ENCODE data around the gene CDH12.
"Not testable (repeated sequence)": the region's sequence is repeated elsewhere in the genome, so short reads cannot be mapped to it uniquely, and the experiment has no call there.

The CDH12 gene

DNA sequence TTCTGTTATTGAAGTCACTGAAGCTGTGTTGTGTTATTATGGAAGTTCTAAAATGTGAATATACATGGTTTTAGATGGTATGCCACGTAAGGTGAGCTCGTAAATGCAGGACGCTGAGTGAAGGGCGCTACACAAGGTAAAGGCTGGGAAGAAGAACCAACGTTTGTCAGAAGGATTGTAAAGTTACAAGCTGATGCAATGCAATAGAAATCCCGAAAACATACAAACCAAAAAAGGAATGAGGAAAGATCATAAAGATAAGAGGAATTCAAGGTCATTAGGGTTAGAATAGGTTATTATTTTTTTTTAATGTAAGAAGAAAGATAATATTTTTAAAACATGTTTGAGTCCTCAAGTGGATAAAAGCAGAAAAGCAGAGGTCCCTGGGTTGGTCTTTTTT, 538.6 kb downstream of the CDH12 start:
- DNase-seq (ENCODE audit: low read depth in 3 of 3, low spot score in 1 of 3) = no peak

DNA sequence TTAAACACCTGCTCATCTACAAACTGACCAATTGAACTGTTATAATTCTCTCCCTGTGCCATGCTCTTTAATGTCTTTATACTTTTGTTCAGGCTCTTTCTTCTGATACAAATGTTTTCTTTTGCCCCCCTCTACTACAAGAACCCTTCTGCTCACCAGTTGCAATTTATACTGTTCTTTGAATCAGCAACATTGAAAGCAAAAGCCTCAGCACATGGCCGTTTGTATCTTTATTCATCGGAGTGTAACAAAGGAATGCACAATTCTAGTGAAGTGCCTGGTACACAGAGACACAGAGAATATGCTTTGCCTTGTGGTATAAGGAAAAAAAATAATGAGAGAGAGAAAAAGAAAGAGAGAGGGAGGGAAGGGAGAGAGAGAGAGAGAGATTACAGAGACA, 547.1 kb downstream of the CDH12 start:
- DNase-seq (ENCODE audit: low read depth in 3 of 3, low spot score in 1 of 3) = no peak

DNA sequence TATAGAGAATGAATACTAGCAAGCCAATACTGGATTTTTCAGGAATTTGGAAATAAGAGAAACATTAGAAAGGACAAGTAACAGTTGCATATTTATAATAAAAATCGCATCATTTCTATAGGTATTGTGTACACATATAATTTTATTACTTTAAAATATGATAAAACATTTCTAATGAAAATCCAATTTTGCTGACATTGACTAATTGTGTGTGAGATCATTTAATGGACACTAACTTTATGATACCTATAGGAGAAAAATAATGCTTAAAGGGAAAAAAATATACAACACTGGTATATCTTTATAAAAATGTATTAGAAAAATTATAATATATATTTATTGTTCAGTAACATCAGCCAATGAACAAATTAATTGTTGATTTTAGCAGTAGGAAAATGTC, 557.3 kb downstream of the CDH12 start:
- no peak for DNase-seq (ENCODE audit: low read depth in 3 of 3, low spot score in 1 of 3)

DNA sequence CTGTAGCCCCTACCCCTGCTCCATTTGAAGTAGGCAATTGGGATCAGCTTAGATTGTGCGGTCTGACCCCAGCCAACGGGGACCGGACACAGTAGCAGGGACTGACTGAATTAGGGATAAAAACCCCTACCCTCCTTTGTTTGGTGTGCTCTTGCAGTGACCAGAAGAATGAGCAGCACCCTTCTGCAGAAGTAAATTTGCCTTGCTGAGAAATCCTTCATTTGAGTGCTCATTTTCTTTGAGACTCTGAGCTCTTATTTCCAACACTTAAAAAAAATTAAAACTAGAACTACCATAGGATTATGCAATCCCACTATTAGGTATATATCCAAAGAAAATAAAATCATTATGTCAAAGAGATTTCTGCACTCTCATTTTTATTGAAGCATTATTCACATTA, 560.0 kb downstream of the CDH12 start:
- DNase-seq (ENCODE audit: low read depth in 3 of 3, low spot score in 1 of 3) = no peak

DNA sequence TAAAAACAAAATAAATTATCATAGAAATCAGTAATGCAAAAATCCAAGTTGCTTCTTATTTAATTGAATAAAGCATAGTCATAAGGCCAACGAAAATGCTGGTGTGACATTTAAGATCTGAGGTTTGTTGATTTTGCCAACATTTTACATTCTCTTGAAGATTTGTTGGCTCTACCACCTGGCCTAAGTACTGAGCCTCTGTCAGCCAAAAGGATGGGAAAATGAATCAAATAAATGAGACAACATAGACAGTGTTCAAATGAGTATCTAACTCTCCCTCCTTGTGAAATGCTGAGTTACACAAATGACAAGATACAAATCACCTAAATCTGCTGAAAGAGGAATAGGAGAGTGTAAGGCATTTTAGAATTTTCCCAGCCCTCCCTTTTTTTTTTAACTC, 575.0 kb downstream of the CDH12 start:
- DNase-seq (ENCODE audit: low read depth in 3 of 3, low spot score in 1 of 3) = no peak

DNA sequence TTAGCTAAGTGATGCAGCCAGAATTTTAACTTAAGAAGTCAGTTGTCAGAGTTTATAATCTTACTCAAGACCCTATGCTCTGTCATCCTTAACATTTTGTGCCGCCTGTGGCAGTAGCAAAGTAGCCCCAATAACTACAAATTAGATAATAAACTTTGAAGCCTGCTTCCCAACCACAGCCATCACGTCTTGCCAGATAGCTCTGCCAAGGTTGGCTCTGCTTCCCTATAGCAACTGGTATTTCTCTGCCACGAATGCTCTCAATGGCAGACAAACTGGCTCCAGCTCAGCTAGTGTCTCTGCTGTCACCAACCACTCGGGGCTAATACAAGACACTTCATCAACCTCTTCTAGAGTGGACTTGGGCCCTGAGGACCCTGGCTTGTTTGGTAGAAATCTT, 576.1 kb downstream of the CDH12 start:
- DNase-seq (ENCODE audit: low read depth in 3 of 3, low spot score in 1 of 3) = no peak

DNA sequence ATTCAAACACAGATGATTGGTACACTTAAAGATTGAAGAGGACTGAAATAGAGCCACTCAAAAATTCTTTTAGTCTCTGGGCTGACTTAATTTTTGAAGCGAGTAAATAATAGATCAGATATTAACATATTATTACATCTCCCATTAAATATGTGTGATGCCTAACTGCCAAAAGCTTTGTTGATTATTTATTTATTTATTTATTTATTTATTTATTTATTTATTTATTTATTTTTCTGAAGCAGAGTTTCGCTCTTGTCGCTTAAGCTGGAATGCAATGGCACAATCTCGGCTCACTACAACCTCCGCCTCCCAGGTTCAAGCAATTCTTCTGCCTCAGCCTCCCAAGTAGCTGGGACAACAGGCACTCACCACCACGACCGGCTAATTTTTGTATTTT, 587.3 kb downstream of the CDH12 start:
- not testable (repeated sequence) for DNase-seq (ENCODE audit: low read depth in 3 of 3, low spot score in 1 of 3)

DNA sequence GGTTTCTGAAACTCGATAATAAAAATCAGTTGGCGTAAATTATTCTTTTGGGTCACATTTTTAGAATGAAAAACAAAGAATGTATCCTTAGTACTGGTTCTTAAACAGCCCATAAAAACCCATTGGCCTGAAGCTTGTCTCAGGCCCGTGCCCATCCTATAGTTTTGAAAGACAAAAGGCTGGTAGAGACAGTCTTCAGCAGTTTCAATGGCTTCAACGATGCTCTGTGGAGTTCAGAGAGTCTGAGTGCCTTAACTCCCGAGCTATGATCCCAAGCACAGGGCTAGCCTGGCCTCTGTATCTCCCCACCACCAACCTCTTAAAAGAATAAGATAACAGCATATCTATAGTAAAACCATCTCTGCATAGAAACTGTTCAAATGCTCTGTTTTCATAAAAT, 595.0 kb downstream of the CDH12 start:
- no peak for DNase-seq (ENCODE audit: low read depth in 3 of 3, low spot score in 1 of 3)

DNA sequence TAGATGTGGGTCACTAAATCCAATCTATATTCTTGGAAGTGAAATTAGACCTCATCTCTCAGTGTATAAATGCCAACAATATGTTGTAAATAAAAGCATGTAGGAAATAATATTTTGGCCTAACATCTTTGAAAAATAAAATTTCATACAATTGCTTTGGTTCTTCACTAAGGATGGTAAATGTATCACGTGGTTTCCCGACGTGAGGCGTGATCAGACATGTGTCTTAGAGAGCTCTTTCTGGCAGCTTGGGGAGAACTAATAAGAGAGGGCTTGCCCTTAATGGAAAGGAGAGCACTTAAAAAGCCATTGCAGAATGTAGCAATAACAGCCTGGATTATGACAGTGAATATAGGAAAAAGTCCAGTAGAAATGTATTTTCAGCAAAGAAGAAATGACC, 602.6 kb downstream of the CDH12 start:
- no peak for DNase-seq (ENCODE audit: low read depth in 3 of 3, low spot score in 1 of 3)

DNA sequence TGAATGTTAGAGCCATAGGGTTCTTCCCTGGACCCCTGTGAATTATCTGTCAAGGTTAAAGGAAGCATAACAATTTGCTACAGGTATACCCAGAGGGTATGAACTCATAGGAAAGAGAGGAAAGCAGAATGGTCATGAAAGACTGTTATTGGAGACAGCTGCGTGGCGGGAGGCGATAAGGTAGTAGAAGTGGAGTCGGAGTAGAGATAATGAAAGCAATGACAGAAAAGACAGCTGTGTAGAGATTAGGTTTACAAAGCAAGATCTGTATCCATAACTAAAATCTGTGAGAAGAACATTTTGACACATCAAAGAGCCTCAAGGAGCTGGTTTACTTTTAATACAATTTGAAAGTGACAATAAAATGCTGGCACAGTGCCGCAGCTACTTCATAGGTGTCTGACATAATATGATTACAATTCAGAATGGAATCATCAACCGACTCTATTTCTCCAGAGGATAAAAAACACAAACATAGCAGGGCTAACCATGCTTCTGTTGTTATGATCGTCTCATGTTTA, 603.9 kb downstream of the CDH12 start:
- no peak for DNase-seq (ENCODE audit: low read depth in 3 of 3, low spot score in 1 of 3)

DNA sequence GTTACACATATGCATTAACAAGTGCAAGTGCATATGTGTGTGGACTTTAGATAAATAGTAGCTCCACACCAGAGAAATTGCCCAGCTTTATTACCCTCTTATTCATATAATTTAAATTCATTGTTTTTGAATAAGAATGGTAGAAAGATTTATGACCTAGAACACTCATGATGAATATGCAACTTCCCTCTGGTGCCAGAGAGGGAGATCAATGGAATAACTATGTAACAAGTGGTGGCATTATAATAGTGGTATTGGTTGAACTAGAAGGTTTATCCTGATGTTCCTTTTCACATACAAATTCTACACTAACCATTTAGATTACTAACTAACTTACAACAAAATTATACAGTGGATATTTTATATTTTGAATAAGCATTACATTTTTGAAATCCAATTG, 607.4 kb downstream of the CDH12 start:
- DNase-seq (ENCODE audit: low read depth in 3 of 3, low spot score in 1 of 3) = no peak

DNA sequence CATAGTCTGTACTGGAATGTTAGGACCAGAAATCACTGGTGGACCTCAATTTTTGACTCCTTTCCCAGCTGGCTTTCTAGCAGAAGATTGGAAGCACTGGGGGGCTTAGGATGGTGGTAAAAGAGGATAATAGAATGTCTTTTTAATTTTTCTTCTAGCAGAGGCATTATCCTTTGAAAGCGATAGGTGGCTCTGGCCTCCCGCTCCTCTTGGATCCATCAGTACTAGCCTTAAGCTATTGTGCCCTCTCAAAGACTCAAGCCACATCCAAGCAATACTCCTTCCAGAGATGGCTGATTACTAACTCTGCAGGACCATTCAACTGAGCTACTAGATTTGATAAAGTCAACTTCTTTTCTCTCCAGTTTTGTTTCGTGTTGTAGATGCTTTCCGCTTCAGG, 610.6 kb downstream of the CDH12 start:
- DNase-seq (ENCODE audit: low read depth in 3 of 3, low spot score in 1 of 3) = no peak

DNA sequence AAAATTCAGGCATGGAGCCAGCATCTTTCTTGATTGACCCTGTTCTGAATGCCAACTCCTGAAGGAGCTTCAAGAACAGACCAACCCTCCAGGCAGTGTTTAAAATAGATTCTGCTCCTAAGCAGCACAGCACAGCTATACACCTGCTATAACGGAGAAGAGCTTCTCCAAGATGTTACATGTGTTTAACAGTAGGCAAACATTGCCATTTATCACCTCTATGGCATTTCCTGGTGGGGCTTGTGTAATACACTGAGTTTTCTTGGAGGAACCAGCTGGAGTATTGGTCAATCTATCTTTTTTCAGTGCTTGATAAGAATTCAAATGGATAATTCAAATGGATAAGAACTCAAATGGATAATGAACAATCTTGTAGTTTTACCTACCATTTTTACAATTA, 615.1 kb downstream of the CDH12 start:
- no peak for DNase-seq (ENCODE audit: low read depth in 3 of 3, low spot score in 1 of 3)

DNA sequence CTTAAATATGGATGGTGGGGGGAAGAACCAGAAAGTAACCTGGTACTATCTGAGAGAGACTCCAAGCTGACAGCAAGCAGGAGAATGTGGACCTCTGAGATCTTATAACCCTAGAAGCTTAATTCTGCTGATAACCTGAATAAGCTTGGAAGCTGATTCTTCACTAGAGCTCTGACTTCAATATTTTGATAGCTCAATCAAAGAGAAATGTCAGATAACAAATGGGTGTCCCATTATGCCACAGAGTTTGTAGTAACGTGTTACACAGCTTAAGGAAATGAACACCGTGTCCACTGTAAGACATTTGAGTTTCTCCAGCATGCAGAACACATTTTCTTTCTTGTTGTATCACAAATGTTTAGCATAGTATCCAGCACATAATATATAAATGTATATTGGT, 626.7 kb downstream of the CDH12 start:
- DNase-seq (ENCODE audit: low read depth in 3 of 3, low spot score in 1 of 3) = no peak

DNA sequence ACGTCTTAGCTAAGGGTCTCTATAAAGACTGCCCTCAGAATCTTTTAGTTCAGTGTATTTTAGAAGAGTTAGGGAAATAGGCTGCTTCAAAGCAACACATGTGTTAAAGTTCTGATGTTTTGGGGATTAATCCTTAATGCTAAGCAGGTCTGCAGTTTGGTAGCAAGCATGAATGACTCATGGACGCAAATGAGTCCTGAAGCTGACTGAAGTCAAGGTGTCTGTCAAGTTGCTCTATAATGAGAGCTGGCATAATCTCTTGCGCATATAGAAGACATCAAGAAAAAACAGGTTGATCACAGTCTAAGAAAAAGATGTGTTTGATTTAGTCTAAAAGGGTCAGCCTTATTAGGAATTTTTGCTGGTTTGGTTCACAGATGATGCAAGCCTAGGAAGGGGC, 630.1 kb downstream of the CDH12 start:
- no peak for DNase-seq (ENCODE audit: low read depth in 3 of 3, low spot score in 1 of 3)

DNA sequence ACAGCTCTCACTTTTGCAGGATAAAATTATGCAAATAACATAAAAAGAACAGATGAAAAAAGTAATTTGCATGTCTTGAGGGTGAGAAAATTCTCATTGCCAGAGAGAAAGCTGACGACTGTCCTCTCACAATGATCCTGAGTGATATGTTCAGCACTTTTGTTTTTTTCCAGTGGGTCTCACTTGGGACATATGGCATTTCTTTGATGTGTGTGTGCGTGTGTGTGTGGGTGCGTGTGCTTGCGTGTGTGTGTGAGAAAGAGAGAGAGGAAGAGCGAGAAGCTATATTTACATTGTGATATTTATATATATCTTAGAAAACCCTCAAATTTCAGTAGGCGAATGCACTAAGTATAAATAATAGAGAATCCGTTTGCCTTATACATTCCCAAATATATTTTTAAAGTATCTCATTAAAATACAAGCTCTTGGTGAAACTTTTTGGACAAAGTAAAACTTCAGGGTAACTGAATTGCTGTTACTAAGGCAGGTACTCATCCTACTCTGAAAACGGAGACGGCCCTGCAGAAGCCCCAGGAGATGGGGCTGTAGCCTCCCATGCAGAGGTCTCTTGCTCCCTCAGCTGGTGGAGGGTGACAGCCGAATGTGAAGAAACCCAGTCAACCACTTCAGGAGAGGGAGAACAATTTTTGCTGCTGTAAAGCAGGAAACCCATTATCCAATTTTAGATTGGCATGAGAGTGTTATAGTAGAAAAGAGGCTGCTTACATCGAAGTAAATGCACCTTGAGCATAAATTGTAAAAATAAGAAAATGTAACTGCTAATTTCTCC, 639.2 kb downstream of the CDH12 start:
- not testable (repeated sequence) for DNase-seq (ENCODE audit: low read depth in 3 of 3, low spot score in 1 of 3)

DNA sequence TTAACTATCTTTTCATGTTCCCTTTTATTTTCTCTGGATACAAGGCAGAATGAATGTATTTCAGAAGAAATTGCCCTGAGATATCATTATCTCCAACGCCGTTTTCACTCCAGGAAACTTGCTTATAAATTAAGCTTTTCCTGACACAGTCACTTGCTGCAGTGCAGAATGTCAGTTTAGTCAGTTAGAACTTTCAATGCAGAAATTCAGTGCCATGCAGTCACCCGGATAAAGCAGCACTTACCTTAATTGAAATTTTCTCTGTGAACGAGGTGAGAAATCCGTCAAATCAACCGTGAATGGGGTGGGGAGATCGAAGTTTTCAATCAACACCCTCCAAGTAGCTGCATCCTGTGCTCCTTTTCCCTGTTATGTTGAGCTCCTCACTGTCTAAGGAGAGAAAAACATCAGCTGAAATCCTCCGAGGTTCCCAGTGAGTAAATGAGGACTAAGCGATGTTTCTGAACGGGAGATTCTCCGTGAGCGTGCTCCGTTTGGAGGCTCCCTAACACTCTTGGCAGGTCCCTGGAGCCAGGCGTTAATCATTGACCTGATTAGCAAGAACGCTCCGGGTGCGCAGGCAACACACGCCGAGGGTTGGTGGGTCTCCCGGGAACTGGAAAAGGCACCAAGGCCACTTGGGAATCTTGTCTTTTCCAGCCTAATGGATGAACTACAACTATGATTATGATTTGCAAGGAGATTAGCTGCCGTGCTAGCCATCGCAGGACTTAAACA, 640.7 kb downstream of the CDH12 start:
- DNase-seq (ENCODE audit: low read depth in 3 of 3, low spot score in 1 of 3) = not testable (repeated sequence)

DNA sequence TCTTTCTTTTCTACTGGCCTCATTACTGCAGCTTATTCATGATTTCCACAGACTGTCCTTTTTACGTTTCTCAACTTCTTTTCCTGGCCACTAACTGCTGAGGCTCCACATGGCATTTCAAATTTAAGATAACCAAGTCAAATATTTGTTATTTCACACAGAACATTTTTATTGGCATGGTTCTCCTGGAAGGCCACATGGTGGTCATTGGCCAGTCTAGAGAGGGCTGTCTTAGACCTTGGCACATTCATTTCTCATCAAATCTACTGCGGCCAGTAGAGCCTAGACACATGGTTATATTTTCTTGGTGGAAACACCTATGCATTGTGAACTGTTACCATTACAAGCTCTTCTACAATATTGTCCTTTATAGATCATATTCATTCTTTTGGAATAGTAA, 644.7 kb downstream of the CDH12 start:
- DNase-seq (ENCODE audit: low read depth in 3 of 3, low spot score in 1 of 3) = not testable (repeated sequence)

DNA sequence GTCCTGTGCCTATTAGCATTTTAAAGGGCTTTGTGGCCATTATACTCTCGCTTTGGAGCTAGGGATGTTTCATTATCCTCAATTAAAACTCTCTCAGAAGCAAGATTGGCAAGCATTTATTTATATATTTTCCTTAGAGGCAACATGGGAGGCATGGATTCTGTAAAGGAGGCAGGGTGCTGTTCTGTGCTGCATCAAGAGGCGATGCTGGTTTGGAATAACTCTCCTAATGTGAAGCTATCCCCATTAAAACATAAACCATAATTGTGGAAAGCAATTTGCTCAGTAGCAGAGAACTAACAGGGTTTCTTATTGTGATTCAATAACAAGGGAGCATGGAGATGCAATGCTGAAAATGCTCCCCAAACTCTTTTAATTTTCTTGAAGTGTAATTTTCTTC, 664.5 kb downstream of the CDH12 start:
- DNase-seq (ENCODE audit: low read depth in 3 of 3, low spot score in 1 of 3) = not testable (repeated sequence)

DNA sequence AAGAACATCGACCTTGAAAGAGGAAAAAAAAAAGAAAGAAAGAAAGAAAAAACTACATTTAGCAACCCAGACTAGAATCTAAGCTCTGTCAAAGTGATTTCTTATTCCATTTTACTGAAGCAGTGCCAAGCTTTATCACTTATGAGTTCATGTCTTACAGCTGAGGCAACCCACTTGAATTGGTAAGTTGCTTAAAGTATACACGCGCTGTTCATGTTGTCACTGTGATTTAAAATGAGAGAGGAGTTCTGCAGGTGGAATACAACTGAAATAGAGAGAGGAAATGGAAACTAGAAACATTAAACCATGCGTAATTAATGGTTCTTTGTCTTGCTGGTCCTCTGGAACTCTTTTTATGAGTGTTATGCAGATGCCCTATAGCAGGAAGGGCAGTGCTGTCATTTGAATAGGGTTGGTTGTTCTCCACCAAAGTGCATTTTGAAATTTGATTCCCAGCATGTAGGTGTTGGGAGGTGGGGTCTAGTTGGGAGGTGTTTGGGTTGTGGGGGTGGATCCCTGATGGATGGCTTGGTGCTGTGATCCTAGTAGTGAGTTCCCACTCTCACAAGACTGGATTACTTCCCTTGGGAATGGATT, 665.4 kb downstream of the CDH12 start:
- DNase-seq (ENCODE audit: low read depth in 3 of 3, low spot score in 1 of 3) = not testable (repeated sequence)

DNA sequence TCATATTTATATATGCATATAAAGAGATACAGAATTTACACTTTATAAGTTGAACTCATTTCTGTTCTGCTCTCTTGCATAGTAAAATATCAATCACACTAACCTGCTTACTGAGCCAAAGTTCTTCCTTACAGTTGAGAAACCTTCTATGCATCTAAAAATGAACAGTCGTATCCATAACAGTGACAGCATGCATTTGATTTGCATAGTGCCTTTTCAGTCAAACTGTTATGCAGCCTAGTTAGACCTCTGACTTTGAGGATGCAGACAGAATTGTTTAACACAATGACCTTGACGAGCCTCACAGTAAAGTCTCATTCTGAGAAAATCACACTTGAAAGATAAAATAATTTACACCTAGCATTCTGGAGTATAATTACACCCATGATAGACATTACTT, 683.9 kb downstream of the CDH12 start:
- not testable (repeated sequence) for DNase-seq (ENCODE audit: low read depth in 3 of 3, low spot score in 1 of 3)

DNA sequence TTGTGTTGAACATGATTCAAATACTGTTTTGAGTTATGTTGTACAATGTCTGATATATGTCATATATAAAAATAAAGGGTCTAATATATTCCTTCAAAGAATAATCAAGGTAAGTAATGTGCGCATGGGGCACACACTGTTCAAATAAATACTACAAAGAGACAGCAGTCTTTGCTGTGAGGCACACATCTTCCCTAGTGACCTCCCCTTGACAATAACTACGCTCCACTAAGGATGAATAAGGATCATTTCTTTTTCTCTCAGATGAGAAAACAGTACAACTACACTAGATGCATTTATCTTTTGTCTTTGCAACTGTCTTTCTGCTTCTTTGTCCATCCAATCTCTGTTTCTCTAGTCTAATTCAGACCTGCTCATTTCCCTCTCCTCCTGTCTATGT, 684.4 kb downstream of the CDH12 start:
- not testable (repeated sequence) for DNase-seq (ENCODE audit: low read depth in 3 of 3, low spot score in 1 of 3)

All from stimulated activated CD4-positive, alpha-beta T cell treated with anti-CD3 and anti-CD28 coated beads, TNF-alpha, amount 100 ng/mL, for 1 hour (primary cell).